ENCODE data around the gene MSANTD2.

DNA sequence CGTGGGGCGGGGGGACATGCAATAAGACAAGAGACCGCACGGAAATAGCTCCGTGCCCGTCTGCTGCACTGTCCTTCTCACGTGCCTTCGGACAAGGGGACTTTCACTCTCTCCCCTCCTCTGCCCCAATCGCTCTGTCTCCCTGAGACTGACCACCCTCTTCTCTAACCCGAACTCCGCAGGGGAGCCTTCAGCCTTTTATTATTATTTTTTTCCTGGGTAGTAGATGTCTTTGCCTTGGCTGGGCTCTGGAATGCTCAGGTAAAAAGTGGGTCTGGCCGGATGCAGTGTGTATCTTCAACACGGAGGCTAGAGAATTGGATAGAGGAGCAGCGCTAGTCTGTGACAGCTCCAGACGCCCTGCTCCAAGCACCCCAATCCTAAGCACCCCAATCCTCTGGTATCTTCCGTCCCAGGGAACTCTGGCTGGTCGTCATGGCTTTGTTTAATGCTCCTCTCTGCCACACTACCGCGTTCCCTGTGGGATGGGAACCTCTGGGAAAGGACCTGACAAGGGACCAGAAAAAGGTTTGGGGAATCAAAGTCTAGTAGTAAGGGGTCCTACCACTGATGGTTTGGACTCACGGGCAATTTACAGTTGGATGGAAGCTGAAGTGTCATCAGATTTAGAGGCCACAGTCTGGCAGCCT is 39.9 kb upstream of the MSANTD2 start:
- TF ChIP-seq, protein P1, sequence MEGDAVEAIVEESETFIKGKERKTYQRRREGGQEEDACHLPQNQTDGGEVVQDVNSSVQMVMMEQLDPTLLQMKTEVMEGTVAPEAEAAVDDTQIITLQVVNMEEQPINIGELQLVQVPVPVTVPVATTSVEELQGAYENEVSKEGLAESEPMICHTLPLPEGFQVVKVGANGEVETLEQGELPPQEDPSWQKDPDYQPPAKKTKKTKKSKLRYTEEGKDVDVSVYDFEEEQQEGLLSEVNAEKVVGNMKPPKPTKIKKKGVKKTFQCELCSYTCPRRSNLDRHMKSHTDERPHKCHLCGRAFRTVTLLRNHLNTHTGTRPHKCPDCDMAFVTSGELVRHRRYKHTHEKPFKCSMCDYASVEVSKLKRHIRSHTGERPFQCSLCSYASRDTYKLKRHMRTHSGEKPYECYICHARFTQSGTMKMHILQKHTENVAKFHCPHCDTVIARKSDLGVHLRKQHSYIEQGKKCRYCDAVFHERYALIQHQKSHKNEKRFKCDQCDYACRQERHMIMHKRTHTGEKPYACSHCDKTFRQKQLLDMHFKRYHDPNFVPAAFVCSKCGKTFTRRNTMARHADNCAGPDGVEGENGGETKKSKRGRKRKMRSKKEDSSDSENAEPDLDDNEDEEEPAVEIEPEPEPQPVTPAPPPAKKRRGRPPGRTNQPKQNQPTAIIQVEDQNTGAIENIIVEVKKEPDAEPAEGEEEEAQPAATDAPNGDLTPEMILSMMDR (IDR thresholded peaks at IDR 0.05), result no peak
- TF ChIP-seq RAD21 (conservative IDR thresholded peaks at IDR 0.05 in 1 of 2, IDR thresholded peaks at IDR 0.05 in 1 of 2) (no peak), MAFK (IDR thresholded peaks at IDR 0.05; ENCODE audit: partially characterized antibody) (no peak), SMC3 (IDR thresholded peaks at IDR 0.05) (no peak), POLR2A (IDR thresholded peaks at IDR 0.05; ENCODE audit: low read length) (no peak), EP300 (IDR thresholded peaks at IDR 0.05) (no peak), CEBPB (IDR thresholded peaks at IDR 0.05) (no peak), BHLHE40 (IDR thresholded peaks at IDR 0.05; ENCODE audit: low read depth, low read length) (no peak), JUNB (IDR thresholded peaks at IDR 0.05) (no peak), NPAS2 (CRISPR knock-in tag; IDR thresholded peaks at IDR 0.05; ENCODE audit: borderline replicate concordance) (no peak), SREBF2 (IDR thresholded peaks at IDR 0.05) (no peak)
- TF ChIP-seq, protein P2, sequence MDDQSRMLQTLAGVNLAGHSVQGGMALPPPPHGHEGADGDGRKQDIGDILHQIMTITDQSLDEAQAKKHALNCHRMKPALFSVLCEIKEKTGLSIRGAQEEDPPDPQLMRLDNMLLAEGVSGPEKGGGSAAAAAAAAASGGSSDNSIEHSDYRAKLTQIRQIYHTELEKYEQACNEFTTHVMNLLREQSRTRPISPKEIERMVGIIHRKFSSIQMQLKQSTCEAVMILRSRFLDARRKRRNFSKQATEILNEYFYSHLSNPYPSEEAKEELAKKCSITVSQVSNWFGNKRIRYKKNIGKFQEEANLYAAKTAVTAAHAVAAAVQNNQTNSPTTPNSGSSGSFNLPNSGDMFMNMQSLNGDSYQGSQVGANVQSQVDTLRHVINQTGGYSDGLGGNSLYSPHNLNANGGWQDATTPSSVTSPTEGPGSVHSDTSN (IDR thresholded peaks at IDR 0.05), result no peak
- TF ChIP-seq, protein P3, sequence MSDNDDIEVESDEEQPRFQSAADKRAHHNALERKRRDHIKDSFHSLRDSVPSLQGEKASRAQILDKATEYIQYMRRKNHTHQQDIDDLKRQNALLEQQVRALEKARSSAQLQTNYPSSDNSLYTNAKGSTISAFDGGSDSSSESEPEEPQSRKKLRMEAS (IDR thresholded peaks at IDR 0.05), result no peak
- TF ChIP-seq, protein P4, sequence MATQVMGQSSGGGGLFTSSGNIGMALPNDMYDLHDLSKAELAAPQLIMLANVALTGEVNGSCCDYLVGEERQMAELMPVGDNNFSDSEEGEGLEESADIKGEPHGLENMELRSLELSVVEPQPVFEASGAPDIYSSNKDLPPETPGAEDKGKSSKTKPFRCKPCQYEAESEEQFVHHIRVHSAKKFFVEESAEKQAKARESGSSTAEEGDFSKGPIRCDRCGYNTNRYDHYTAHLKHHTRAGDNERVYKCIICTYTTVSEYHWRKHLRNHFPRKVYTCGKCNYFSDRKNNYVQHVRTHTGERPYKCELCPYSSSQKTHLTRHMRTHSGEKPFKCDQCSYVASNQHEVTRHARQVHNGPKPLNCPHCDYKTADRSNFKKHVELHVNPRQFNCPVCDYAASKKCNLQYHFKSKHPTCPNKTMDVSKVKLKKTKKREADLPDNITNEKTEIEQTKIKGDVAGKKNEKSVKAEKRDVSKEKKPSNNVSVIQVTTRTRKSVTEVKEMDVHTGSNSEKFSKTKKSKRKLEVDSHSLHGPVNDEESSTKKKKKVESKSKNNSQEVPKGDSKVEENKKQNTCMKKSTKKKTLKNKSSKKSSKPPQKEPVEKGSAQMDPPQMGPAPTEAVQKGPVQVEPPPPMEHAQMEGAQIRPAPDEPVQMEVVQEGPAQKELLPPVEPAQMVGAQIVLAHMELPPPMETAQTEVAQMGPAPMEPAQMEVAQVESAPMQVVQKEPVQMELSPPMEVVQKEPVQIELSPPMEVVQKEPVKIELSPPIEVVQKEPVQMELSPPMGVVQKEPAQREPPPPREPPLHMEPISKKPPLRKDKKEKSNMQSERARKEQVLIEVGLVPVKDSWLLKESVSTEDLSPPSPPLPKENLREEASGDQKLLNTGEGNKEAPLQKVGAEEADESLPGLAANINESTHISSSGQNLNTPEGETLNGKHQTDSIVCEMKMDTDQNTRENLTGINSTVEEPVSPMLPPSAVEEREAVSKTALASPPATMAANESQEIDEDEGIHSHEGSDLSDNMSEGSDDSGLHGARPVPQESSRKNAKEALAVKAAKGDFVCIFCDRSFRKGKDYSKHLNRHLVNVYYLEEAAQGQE (IDR thresholded peaks at IDR 0.05), result no peak
